K562 (cell line): ENCODE results near the gene TMEM60. TPM values are rescaled to one million over a fixed set of nuclear protein-coding genes. Genes with fewer than 3 reads are reported as not detected.

ENCODE experiments used
- ATF1 ChIP-seq, 2 experiments: fragments of 450-650 bp in 1 of 2; IDR thresholded peaks; 2 replicates each; pipeline ENCODE4 v1.6.1; 2016; ENCODE audit warnings: missing compliant biosample characterization in 1 of 2, missing genetic modification characterization in 1 of 2
- ELF2 ChIP-seq: fragments of 250-450 bp; sonication (Bioruptor Pico); IDR thresholded peaks from 2 replicates; pipeline ENCODE4 v1.5.0; 2021; ENCODE audit warnings: mild to moderate bottlenecking
- HCFC1 ChIP-seq: IDR thresholded peaks from 2 replicates; pipeline ENCODE4 v1.6.1; 2012; ENCODE audit warnings: low read depth, low read length, improper control_type of control experiment
- HDAC3 ChIP-seq: fragments of 450-650 bp; IDR thresholded peaks from 2 replicates; pipeline ENCODE4 v1.6.1; 2018; ENCODE audit warnings: borderline replicate concordance, mild to moderate bottlenecking, moderate library complexity; ENCODE audit not compliant: partially characterized antibody
- MAX ChIP-seq: sonication (generic); formaldehyde crosslinking; IDR thresholded peaks from 2 replicates; pipeline ENCODE4 v1.9.0; 2022; ENCODE audit warnings: mild to moderate bottlenecking, missing genetic modification reagents
- MCM5 ChIP-seq: fragments of 450-650 bp; IDR thresholded peaks from 2 replicates; pipeline ENCODE4 v1.6.1; 2016; ENCODE audit warnings: low read depth
- PCBP1 ChIP-seq: fragments of 200-400 bp; formaldehyde crosslinking; IDR thresholded peaks from 2 replicates; pipeline ENCODE4 v1.6.1; 2018; ENCODE audit warnings: mild to moderate bottlenecking, low read depth, low read length; ENCODE audit not compliant: poor library complexity, severe bottlenecking
- PKNOX1 ChIP-seq: fragments of 450-650 bp; IDR thresholded peaks from 2 replicates; pipeline ENCODE4 v1.6.1; 2016
- PPARD ChIP-seq: fragments of 250-450 bp; sonication (Bioruptor Pico); IDR thresholded peaks from 2 replicates; pipeline ENCODE4 v1.8.0; 2022; ENCODE audit warnings: inconsistent platforms, mild to moderate bottlenecking, moderate library complexity
- RBBP5 ChIP-seq: fragments of 200-600 bp; sonication (generic); IDR thresholded peaks from 2 replicates; pipeline ENCODE4 v1.6.1; 2012; ENCODE audit warnings: borderline replicate concordance, mild to moderate bottlenecking, low read length, control low read depth, inconsistent platforms; ENCODE audit not compliant: insufficient read depth, poor library complexity, severe bottlenecking
- SMARCE1 ChIP-seq: fragments of 450-650 bp; IDR thresholded peaks from 2 replicates; pipeline ENCODE4 v1.7.1; 2016; ENCODE audit warnings: mild to moderate bottlenecking
- TAF9B ChIP-seq: fragments of 450-650 bp; IDR thresholded peaks from 2 replicates; pipeline ENCODE4 v1.6.1; 2018; ENCODE audit warnings: mild to moderate bottlenecking; ENCODE audit not compliant: partially characterized antibody
- TGIF2 ChIP-seq: sonication (generic); formaldehyde crosslinking; IDR thresholded peaks from 2 replicates; pipeline ENCODE4 v1.8.1; 2022; ENCODE audit warnings: mild to moderate bottlenecking, missing genetic modification reagents, moderate library complexity
- ZBTB17 ChIP-seq: fragments of 450-650 bp; formaldehyde crosslinking; IDR thresholded peaks from 2 replicates; pipeline ENCODE4 v1.4.0; 2020; ENCODE audit warnings: mild to moderate bottlenecking
- ZNF586 ChIP-seq: fragments of 450-650 bp; formaldehyde crosslinking; conservative IDR thresholded peaks from 2 replicates; pipeline ENCODE4 v1.4.0; 2020; ENCODE audit warnings: mild to moderate bottlenecking, moderate library complexity
- ZSCAN29 ChIP-seq: fragments of 450-650 bp; IDR thresholded peaks from 2 replicates; pipeline ENCODE4 v1.6.1; 2017
- polyA plus RNA-seq, 8 experiments: library from polyadenylated mRNA; depleted of rRNA in 4 of 8; stranded (reverse) in 5 of 8; unstranded in 3 of 8; fragments of >200 nt; fragmentation: Nextera tagmentation in 2 of 8; fragmentation: Illumina TruSeq in 1 of 8; extraction: Ambion mirVana in 2 of 8; extraction: Trizol in 1 of 8; gene quantifications; 2 replicates each; pipeline versions ENCODE4 v1.2.1 to v1.2.3, GENCODE V29; 2011 to 2014; ENCODE audit warnings: inconsistent platforms in 1 of 8, missing spikeins in 1 of 8
- total RNA-seq, 7 experiments: library from RNA; depleted of rRNA in 6 of 7; stranded (reverse); fragments of >200 nt in 6 of 7; fragmentation: Illumina TruSeq in 2 of 7; extraction: Trizol in 2 of 7; gene quantifications; 2 replicates each; pipeline versions ENCODE4 v1.2.1 to v1.2.3, GENCODE V29; 2011 to 2021; ENCODE audit warnings: low replicate concordance in 1 of 7
- TF ChIP-seq, protein P1 (sequence below), 2 experiments: fragments of 450-650 bp; IDR thresholded peaks; 2 replicates each; pipeline ENCODE4 v1.6.1; 2016; ENCODE audit warnings: mild to moderate bottlenecking in 2 of 2, borderline replicate concordance in 1 of 2, low read depth in 1 of 2, moderate library complexity in 1 of 2
- TF ChIP-seq, protein P2 (sequence below): fragments of 450-650 bp; formaldehyde crosslinking; IDR thresholded peaks from 2 replicates; pipeline ENCODE4 v1.4.0; 2022; ENCODE audit warnings: missing genetic modification characterization

TMEM60 gene
- total and polyA plus RNA-seq, 9 of the 15 experiments (the other 6 are each of a cell fraction or from before 2014, with no cell fraction given) = 12.5 to 140 (median 38.4) TPM

- TF ChIP-seq ZSCAN29 (no peak), ELF2 (CRISPR knock-in tag) (no peak), ZNF586 (no peak), HDAC3 (no peak), ATF1 (CRISPR knock-in tag; IDR thresholded peaks at IDR 0.05) (no peak), ATF1 (tag; IDR thresholded peaks at IDR 0.05) (peak; percentile 88), RBBP5 (no peak), PCBP1 (peak; percentile 70), PKNOX1 (peak; percentile 100), ZBTB17 (CRISPR knock-in tag) (peak; percentile 71; the same call in 1 of the 2 replicates), TAF9B (no peak), HCFC1 (no peak; the same call in none of the 2 replicates), TGIF2 (CRISPR knock-in tag) (0 out of 2 replicates have a peak, but pooled peaks have one; percentile 72), PPARD (CRISPR knock-in tag) (no peak), MCM5 (no peak), MAX (CRISPR knock-in tag) (peak; percentile 52), SMARCE1 (no peak)
- TF ChIP-seq, protein P1, sequence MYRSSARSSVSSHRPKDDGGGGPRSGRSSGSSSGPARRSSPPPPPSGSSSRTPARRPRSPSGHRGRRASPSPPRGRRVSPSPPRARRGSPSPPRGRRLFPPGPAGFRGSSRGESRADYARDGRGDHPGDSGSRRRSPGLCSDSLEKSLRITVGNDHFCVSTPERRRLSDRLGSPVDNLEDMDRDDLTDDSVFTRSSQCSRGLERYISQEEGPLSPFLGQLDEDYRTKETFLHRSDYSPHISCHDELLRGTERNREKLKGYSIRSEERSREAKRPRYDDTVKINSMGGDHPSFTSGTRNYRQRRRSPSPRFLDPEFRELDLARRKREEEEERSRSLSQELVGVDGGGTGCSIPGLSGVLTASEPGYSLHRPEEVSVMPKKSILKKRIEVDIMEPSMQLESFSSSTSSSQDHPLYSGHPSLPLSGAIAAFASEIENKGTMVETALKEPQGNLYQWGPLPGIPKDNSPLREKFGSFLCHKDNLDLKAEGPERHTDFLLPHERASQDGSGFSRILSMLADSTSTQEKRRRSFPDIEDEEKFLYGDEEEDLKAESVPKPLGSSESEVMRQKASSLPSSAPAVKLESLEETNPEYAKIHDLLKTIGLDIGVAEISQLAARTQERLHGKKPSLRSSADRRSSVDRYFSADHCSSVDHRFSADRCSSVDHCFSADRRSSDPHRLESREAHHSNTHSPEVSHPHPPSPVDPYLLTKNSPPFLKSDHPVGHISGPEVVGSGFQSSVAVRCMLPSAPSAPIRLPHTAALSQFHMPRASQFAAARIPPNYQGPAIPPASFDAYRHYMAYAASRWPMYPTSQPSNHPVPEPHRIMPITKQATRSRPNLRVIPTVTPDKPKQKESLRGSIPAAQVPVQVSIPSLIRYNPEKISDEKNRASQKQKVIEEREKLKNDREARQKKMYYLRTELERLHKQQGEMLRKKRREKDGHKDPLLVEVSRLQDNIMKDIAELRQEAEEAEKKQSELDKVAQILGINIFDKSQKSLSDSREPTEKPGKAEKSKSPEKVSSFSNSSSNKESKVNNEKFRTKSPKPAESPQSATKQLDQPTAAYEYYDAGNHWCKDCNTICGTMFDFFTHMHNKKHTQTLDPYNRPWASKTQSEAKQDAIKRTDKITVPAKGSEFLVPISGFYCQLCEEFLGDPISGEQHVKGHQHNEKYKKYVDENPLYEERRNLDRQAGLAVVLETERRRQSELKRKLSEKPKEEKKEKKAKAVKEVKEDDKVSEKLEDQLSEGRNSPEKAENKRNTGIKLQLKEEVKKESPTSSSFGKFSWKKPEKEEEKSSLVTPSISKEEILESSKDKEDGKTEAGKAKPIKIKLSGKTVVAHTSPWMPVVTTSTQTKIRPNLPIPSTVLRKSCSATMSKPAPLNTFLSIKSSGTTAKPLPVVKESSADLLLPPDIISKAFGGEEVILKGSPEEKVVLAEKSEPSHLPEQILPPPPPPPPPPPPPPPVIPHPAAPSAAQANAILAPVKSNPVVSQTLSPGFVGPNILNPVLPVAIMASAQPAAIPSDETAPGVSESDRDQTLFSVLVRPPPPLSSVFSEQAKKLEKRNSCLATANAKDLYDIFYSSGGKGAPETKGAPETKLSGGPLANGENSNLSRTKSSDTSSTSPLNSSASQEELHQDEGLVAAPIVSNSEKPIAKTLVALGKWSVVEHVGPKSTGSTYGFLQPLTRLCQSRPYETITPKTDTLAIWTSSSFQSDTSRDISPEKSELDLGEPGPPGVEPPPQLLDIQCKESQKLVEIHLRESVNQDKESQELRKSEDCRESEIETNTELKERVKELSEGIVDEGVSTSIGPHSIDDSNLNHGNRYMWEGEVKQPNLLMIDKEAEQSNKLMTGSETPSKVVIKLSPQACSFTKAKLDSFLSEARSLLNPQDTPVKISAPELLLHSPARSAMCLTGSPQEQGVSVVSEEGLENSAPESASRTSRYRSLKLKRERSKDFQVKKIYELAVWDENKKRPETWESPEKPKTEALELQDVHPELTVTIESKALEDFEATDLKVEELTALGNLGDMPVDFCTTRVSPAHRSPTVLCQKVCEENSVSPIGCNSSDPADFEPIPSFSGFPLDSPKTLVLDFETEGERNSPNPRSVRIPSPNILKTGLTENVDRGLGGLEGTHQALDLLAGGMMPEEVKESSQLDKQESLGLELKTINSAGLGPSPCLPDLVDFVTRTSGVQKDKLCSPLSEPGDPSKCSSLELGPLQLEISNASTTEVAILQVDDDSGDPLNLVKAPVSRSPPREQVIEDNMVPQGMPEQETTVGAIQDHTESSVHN (IDR thresholded peaks at IDR 0.05; ENCODE audit: borderline replicate concordance in 1 of 2, low read depth in 1 of 2) = no peak
- TF ChIP-seq, protein P2, sequence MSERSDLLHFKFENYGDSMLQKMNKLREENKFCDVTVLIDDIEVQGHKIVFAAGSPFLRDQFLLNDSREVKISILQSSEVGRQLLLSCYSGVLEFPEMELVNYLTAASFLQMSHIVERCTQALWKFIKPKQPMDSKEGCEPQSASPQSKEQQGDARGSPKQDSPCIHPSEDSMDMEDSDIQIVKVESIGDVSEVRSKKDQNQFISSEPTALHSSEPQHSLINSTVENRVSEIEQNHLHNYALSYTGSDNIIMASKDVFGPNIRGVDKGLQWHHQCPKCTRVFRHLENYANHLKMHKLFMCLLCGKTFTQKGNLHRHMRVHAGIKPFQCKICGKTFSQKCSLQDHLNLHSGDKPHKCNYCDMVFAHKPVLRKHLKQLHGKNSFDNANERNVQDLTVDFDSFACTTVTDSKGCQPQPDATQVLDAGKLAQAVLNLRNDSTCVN (CRISPR knock-in tag) = no peak
Measured at GRCh38 chr7:77798394-77799077, at the start of gene TMEM60, which contains the start of gene PHTF2 (continued).
